ENCODE data around the gene FRMD1. TPM values are rescaled to one million over a fixed set of nuclear protein-coding genes. Genes with fewer than 3 reads are reported as not detected.

The FRMD1 gene
- total and polyA plus RNA-seq, 2 donors (not counting 3 experiments of a cell fraction or from before 2014, with no cell fraction given) = not detected

DNA sequence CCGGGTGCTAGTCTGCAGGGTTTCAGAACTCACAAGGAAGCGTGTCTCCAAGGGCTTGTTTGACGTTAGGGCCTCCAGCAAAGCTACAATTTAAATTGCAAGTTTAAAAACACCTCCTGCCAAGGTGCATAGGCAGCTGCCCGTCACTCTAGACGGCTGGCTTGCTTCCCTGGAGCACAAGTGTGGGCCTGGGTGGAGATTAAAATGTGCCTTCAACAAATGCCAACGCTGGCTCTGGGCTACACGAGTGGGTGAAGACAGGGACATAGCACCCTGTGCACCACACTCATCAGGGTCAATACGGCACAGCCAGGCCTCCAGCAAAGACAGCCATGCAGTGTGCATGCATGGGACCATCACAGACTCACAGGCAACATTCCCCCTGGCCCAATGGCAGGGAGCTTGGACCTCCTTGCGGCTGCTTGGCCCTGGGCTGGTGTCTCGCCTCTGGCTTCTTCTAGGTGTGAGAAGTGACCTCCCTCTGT lies 48.4 kb upstream of the FRMD1 start:
- Histone ChIP-seq H3K9me3 (replicated peaks; ENCODE audit: control insufficient read depth, insufficient read depth, low read length) (no peaks in the 10 kb centered on the region), H3K36me3 (ENCODE audit: control insufficient read depth in 2 of 2, extremely low read depth in 1 of 2, insufficient read depth in 2 of 2, low read length in 2 of 2) (no peaks in the 10 kb centered on the region), H3K27ac (ENCODE audit: insufficient read depth, low read depth, low read length) (no peak overlapping the region), H3K4me3 (replicated peaks in 1 of 3; ENCODE audit: insufficient read depth in 1 of 3, low read depth in 1 of 3, low read length in 3 of 3) (no peak overlapping the region), H3K27me3 (ENCODE audit: control insufficient read depth in 2 of 2, insufficient read depth in 2 of 2, low read length in 2 of 2) (no peaks in the 10 kb centered on the region), H2AFZ (ENCODE audit: low read depth, low read length) (no peak overlapping the region), H3K9me1 (replicated peaks; ENCODE audit: control insufficient read depth, extremely low read depth, insufficient read depth, low read length) (no peaks in the 10 kb centered on the region), H3K9ac (replicated peaks; ENCODE audit: extremely low read depth, insufficient read depth, low read length) (no peak overlapping the region), H4K20me1 (replicated peaks; ENCODE audit: control insufficient read depth, extremely low read depth, insufficient read depth, low read length) (no peaks in the 10 kb centered on the region), H3K79me2 (ENCODE audit: control insufficient read depth, insufficient read depth, low read length) (no peaks in the 10 kb centered on the region), H3K4me2 (ENCODE audit: insufficient read depth, low read length) (no peak overlapping the region), H3K4me1 (ENCODE audit: control insufficient read depth, extremely low read depth, insufficient read depth, low read length) (no peaks in the 10 kb centered on the region)
- dilution Hi-C loops (cut with MboI; ENCODE audit: extremely low pct_ligation_motif_present, low sequenced_read_pairs) = no loop called here
- FAIRE-seq (no peak), DNase-seq (ENCODE audit: low read depth, low spot score) (no peak)
- ChIA-PET POLR2A (no interaction called here), CTCF (no interaction called here)
- intact Hi-C loops (cut with micrococcal nuclease) = no loop called here
- TF ChIP-seq, protein P1, sequence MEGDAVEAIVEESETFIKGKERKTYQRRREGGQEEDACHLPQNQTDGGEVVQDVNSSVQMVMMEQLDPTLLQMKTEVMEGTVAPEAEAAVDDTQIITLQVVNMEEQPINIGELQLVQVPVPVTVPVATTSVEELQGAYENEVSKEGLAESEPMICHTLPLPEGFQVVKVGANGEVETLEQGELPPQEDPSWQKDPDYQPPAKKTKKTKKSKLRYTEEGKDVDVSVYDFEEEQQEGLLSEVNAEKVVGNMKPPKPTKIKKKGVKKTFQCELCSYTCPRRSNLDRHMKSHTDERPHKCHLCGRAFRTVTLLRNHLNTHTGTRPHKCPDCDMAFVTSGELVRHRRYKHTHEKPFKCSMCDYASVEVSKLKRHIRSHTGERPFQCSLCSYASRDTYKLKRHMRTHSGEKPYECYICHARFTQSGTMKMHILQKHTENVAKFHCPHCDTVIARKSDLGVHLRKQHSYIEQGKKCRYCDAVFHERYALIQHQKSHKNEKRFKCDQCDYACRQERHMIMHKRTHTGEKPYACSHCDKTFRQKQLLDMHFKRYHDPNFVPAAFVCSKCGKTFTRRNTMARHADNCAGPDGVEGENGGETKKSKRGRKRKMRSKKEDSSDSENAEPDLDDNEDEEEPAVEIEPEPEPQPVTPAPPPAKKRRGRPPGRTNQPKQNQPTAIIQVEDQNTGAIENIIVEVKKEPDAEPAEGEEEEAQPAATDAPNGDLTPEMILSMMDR (IDR thresholded peaks at IDR 0.05; ENCODE audit: extremely low read depth in 1 of 2, insufficient read depth in 1 of 2, low read depth in 1 of 2, low read length in 2 of 2) = no peak
- no peak for TF ChIP-seq EZH2 (IDR thresholded peaks at IDR 0.05; ENCODE audit: borderline replicate concordance, low read depth, low read length, severe bottlenecking)
- TF ChIP-seq POLR2A (IDR thresholded peaks at IDR 0.05; ENCODE audit: low read depth, low read length) = no peak
- no peak for TF ChIP-seq GATA2 (IDR thresholded peaks at IDR 0.05; ENCODE audit: insufficient read depth, insufficient read length, low read depth, low read length)
- no peak for TF ChIP-seq JUN (IDR thresholded peaks at IDR 0.05; ENCODE audit: borderline replicate concordance, insufficient read depth, insufficient read length, low read depth)
- no peak for TF ChIP-seq MYC (IDR thresholded peaks at IDR 0.05; ENCODE audit: low read depth, low read length)
- no peak for TF ChIP-seq POLR2AphosphoS5 (IDR thresholded peaks at IDR 0.05; ENCODE audit: insufficient read depth, low read depth, low read length)
- no peak for TF ChIP-seq FOS (IDR thresholded peaks at IDR 0.05; ENCODE audit: borderline replicate concordance, insufficient read depth, low read length)
- TF ChIP-seq, protein P2, sequence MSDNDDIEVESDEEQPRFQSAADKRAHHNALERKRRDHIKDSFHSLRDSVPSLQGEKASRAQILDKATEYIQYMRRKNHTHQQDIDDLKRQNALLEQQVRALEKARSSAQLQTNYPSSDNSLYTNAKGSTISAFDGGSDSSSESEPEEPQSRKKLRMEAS (IDR thresholded peaks at IDR 0.05; ENCODE audit: insufficient read depth, insufficient read length) = no peak
- BruUV-seq (replicated peaks) = no TSS peak
